Lower leg skin (tissue), 3 donors: ENCODE measurements around the gene TMEM209.
"Not testable (repeated sequence)": the region's sequence is repeated elsewhere in the genome, so short reads cannot be mapped to it uniquely, and the experiment has no call there.

ENCODE experiments used
- POLR2A ChIP-seq, 2 donors: fragments of 450-650 bp; IDR thresholded peaks; one replicate each; pipeline ENCODE4 v1.6.1; 2016 to 2017; ENCODE audit warnings: antibody characterized with exemption in 2 of 2, mild to moderate bottlenecking in 1 of 2, moderate library complexity in 1 of 2
- TF ChIP-seq, protein P1 (sequence below), 3 donors: fragments of 450-650 bp; IDR thresholded peaks; one replicate each; pipeline ENCODE4 v1.5.1; 2016; ENCODE audit warnings: antibody characterized with exemption in 3 of 3, mild to moderate bottlenecking in 3 of 3, moderate library complexity in 2 of 3

DNA sequence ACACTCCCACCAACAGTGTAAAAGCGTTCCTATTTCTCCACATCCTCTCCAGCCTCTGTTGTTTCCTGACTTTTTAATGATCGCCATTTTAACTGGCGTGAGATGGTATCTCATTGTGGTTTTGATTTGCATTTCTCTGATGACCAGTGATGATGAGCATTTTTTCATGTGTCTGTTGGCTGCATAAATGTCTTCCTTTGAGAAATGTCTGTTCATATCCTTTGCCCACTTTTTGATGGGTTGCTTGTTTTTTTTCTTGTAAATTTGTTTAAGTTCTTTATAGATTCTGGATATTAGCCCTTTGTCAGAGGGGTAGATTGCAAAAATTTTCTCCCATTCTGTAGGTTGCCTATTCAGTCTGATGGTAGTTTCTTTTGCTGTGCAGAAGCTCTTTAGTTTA, 44.4 kb upstream of the TMEM209 start:
- TF ChIP-seq, protein P1, sequence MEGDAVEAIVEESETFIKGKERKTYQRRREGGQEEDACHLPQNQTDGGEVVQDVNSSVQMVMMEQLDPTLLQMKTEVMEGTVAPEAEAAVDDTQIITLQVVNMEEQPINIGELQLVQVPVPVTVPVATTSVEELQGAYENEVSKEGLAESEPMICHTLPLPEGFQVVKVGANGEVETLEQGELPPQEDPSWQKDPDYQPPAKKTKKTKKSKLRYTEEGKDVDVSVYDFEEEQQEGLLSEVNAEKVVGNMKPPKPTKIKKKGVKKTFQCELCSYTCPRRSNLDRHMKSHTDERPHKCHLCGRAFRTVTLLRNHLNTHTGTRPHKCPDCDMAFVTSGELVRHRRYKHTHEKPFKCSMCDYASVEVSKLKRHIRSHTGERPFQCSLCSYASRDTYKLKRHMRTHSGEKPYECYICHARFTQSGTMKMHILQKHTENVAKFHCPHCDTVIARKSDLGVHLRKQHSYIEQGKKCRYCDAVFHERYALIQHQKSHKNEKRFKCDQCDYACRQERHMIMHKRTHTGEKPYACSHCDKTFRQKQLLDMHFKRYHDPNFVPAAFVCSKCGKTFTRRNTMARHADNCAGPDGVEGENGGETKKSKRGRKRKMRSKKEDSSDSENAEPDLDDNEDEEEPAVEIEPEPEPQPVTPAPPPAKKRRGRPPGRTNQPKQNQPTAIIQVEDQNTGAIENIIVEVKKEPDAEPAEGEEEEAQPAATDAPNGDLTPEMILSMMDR (IDR thresholded peaks at IDR 0.05) = not testable (repeated sequence)
- TF ChIP-seq POLR2A (IDR thresholded peaks at IDR 0.05) = not testable (repeated sequence)
